Uterus (tissue), 2 donors: ENCODE measurements around the gene REN.

Source experiments
- CTCF ChIP-seq, 4 experiments: fragments of 200-600 bp in 2 of 4; fragments of 450-650 bp in 2 of 4; sonication (generic) in 2 of 4; IDR thresholded peaks; one replicate each; pipeline ENCODE4 v1.5.1; 2016 to 2019; ENCODE audit warnings: antibody characterized with exemption in 4 of 4, mild to moderate bottlenecking in 2 of 4, moderate library complexity in 1 of 4
- POLR2A ChIP-seq, 2 donors: fragments of 450-650 bp; IDR thresholded peaks; one replicate each; pipeline ENCODE4 v1.6.1; 2016; ENCODE audit warnings: antibody characterized with exemption in 2 of 2, mild to moderate bottlenecking in 1 of 2, moderate library complexity in 1 of 2

- no peak for TF ChIP-seq CTCF (IDR thresholded peaks at IDR 0.05)
- no peak for TF ChIP-seq POLR2A (IDR thresholded peaks at IDR 0.05)
Measured at GRCh38 chr1:204130178-204130577, 36.0 kb downstream of the REN start.
